ENCODE results near the gene OLFML2B.

OLFML2B gene

GRCh38 chr1:162009501-162010174 lies 14.0 kb downstream of the OLFML2B start:
- H3K36me3 Mint-ChIP-seq, result no peaks in the 10 kb centered on the region
- CTCF ChIA-PET, result no interaction called here
- H3K27ac Mint-ChIP-seq, result no peak overlapping the region
- peaks cover 5% of the 10 kb centered on the region for H3K9me3 Mint-ChIP-seq
- peaks cover 2% of the 10 kb centered on the region for H3K4me1 Mint-ChIP-seq
- H3K27me3 Mint-ChIP-seq, result peaks cover 4% of the 10 kb centered on the region
- no peak for DNase-seq
- no peak overlapping the region for H3K4me3 Mint-ChIP-seq

- H3K27ac Mint-ChIP-seq, result no peak overlapping the region
- no peak for DNase-seq
- H3K27me3 Mint-ChIP-seq, result peaks cover 9% of the 10 kb centered on the region
- peaks cover 5% of the 10 kb centered on the region for H3K9me3 Mint-ChIP-seq
- peaks cover 6% of the 10 kb centered on the region for H3K4me1 Mint-ChIP-seq
- no peak overlapping the region for H3K4me3 Mint-ChIP-seq
- CTCF ChIA-PET, result no interaction called here
- H3K36me3 Mint-ChIP-seq, result no peaks in the 10 kb centered on the region
These were observed 14.9 kb downstream of the OLFML2B start for GRCh38 chr1:162008799-162009198.

- Mint-ChIP-seq H3K4me3 (no peak overlapping the region), H3K4me1 (peaks cover 6% of the 10 kb centered on the region), H3K36me3 (no peaks in the 10 kb centered on the region), H3K27ac (no peak overlapping the region), H3K9me3 (no peaks in the 10 kb centered on the region), H3K27me3 (peaks cover 18% of the 10 kb centered on the region)
- CTCF ChIA-PET, result interaction anchor here (1.7 kb wide), 1 partner anchor 30 kb away, joined by 5 read pairs; no protein-coding TSS in a partner anchor
- no peak for DNase-seq
These were observed 16.2 kb downstream of the OLFML2B start for GRCh38 chr1:162007466-162007865.

GRCh38 chr1:162006081-162006480 lies 17.6 kb downstream of the OLFML2B start:
- H3K9me3 Mint-ChIP-seq, result no peaks in the 10 kb centered on the region
- no peak overlapping the region for H3K4me3 Mint-ChIP-seq
- peaks cover 18% of the 10 kb centered on the region for H3K27me3 Mint-ChIP-seq
- DNase-seq, result no peak
- no peaks in the 10 kb centered on the region for H3K36me3 Mint-ChIP-seq
- H3K4me1 Mint-ChIP-seq, result peaks cover 6% of the 10 kb centered on the region
- peak overlapping the region; percentile 42 for H3K27ac Mint-ChIP-seq
- CTCF ChIA-PET, result interaction anchor here (1.7 kb wide), 1 partner anchor 31 kb away, joined by 5 read pairs; no protein-coding TSS in a partner anchor

- Mint-ChIP-seq H3K4me3 (no peak overlapping the region), H3K9me3 (no peaks in the 10 kb centered on the region), H3K36me3 (no peaks in the 10 kb centered on the region), H3K4me1 (peaks cover 6% of the 10 kb centered on the region), H3K27ac (no peak overlapping the region), H3K27me3 (peaks cover 18% of the 10 kb centered on the region)
- CTCF ChIA-PET, result no interaction called here
- no peak for DNase-seq
These were observed 19.2 kb downstream of the OLFML2B start for GRCh38 chr1:162004441-162004950.

GRCh38 chr1:162003830-162004215 lies 19.8 kb downstream of the OLFML2B start:
- CTCF ChIA-PET, result interaction anchor here (0.7 kb wide), 1 partner anchor 33 kb away, joined by 3 read pairs; no protein-coding TSS in a partner anchor
- no peak for DNase-seq
- H3K27ac Mint-ChIP-seq, result no peak overlapping the region

GRCh38 chr1:162003061-162003829 lies 20.4 kb downstream of the OLFML2B start:
- Mint-ChIP-seq H3K27me3 (peaks cover 18% of the 10 kb centered on the region), H3K4me3 (no peak overlapping the region), H3K27ac (no peak overlapping the region), H3K36me3 (no peaks in the 10 kb centered on the region), H3K4me1 (peaks cover 6% of the 10 kb centered on the region), H3K9me3 (no peaks in the 10 kb centered on the region)
- no peak for DNase-seq
- CTCF ChIA-PET, result interaction anchor here (0.7 kb wide), 1 partner anchor 34 kb away, joined by 3 read pairs; no protein-coding TSS in a partner anchor

More at GRCh38 chr1:162003830-162004215, 19.8 kb downstream of the OLFML2B start:
- Mint-ChIP-seq H3K36me3 (no peaks in the 10 kb centered on the region), H3K4me1 (peaks cover 6% of the 10 kb centered on the region), H3K9me3 (no peaks in the 10 kb centered on the region), H3K27me3 (peaks cover 18% of the 10 kb centered on the region), H3K4me3 (no peak overlapping the region)

GRCh38 chr1:162000053-162000420 lies 23.6 kb downstream of the OLFML2B start:
- H3K27ac Mint-ChIP-seq, result no peak overlapping the region
- H3K27me3 Mint-ChIP-seq, result peaks cover 14% of the 10 kb centered on the region
- no peaks in the 10 kb centered on the region for H3K36me3 Mint-ChIP-seq
- no peak for DNase-seq
- peaks cover 6% of the 10 kb centered on the region for H3K4me1 Mint-ChIP-seq
- H3K9me3 Mint-ChIP-seq, result no peaks in the 10 kb centered on the region
- CTCF ChIA-PET, result no interaction called here
- no peak overlapping the region for H3K4me3 Mint-ChIP-seq

GRCh38 chr1:161999301-162000052 lies 24.2 kb downstream of the OLFML2B start:
- Mint-ChIP-seq H3K4me1 (peaks cover 2% of the 10 kb centered on the region), H3K4me3 (no peak overlapping the region), H3K27ac (no peak overlapping the region), H3K9me3 (no peaks in the 10 kb centered on the region), H3K36me3 (no peaks in the 10 kb centered on the region), H3K27me3 (peaks cover 12% of the 10 kb centered on the region)
- CTCF ChIA-PET, result interaction anchor here (0.8 kb wide), 1 partner anchor 217 kb away, joined by 3 read pairs; no protein-coding TSS in a partner anchor
- DNase-seq, result no peak

- DNase-seq, result no peak
- Mint-ChIP-seq H3K27ac (no peak overlapping the region), H3K36me3 (no peaks in the 10 kb centered on the region), H3K4me1 (no peaks in the 10 kb centered on the region), H3K27me3 (peaks cover 9% of the 10 kb centered on the region), H3K9me3 (no peaks in the 10 kb centered on the region), H3K4me3 (no peak overlapping the region)
- CTCF ChIA-PET, result interaction anchor here (0.8 kb wide), 1 partner anchor 216 kb away, joined by 3 read pairs; no protein-coding TSS in a partner anchor
These were observed 24.9 kb downstream of the OLFML2B start for GRCh38 chr1:161998811-161999210.

GRCh38 chr1:161997152-161997551 lies 26.5 kb downstream of the OLFML2B start:
- H3K9me3 Mint-ChIP-seq, result no peaks in the 10 kb centered on the region
- DNase-seq, result no peak
- no peak overlapping the region for H3K27ac Mint-ChIP-seq
- H3K36me3 Mint-ChIP-seq, result no peaks in the 10 kb centered on the region
- no peak overlapping the region for H3K4me3 Mint-ChIP-seq
- H3K4me1 Mint-ChIP-seq, result no peaks in the 10 kb centered on the region
- no peaks in the 10 kb centered on the region for H3K27me3 Mint-ChIP-seq
- CTCF ChIA-PET, result interaction anchor here (1.4 kb wide), 1 partner anchor 9 kb away, joined by 3 read pairs; no protein-coding TSS in a partner anchor

- Mint-ChIP-seq H3K27ac (no peak overlapping the region), H3K4me1 (no peaks in the 10 kb centered on the region), H3K4me3 (no peak overlapping the region), H3K27me3 (no peaks in the 10 kb centered on the region), H3K36me3 (no peaks in the 10 kb centered on the region), H3K9me3 (no peaks in the 10 kb centered on the region)
- no peak for DNase-seq
- CTCF ChIA-PET, result interaction anchor here (3.5 kb wide), 1 partner anchor 202 kb away, joined by 11 read pairs; no protein-coding TSS in a partner anchor
These were observed 29.4 kb downstream of the OLFML2B start for GRCh38 chr1:161994175-161994668.

- Mint-ChIP-seq H3K4me1 (no peaks in the 10 kb centered on the region), H3K4me3 (no peak overlapping the region), H3K36me3 (no peaks in the 10 kb centered on the region), H3K27ac (no peak overlapping the region), H3K9me3 (no peaks in the 10 kb centered on the region), H3K27me3 (peaks cover 2% of the 10 kb centered on the region)
- CTCF ChIA-PET, result interaction anchor here (3.5 kb wide), 1 partner anchor 201 kb away, joined by 11 read pairs; no protein-coding TSS in a partner anchor
- no peak for DNase-seq
These were observed 30.1 kb downstream of the OLFML2B start for GRCh38 chr1:161993576-161993975.

- Mint-ChIP-seq H3K9me3 (peaks cover 7% of the 10 kb centered on the region), H3K27me3 (peaks cover 4% of the 10 kb centered on the region), H3K27ac (no peak overlapping the region), H3K36me3 (no peaks in the 10 kb centered on the region), H3K4me3 (no peak overlapping the region), H3K4me1 (no peaks in the 10 kb centered on the region)
- CTCF ChIA-PET, result no interaction called here
- DNase-seq, result no peak
These were observed 33.9 kb downstream of the OLFML2B start for GRCh38 chr1:161989786-161990185.

Data from activated naive CD4-positive, alpha-beta T cell treated with anti-CD3 and anti-CD28 coated beads, Interleukin-2, amount 10 ng/mL, durations not matched to agents 7 days and 5 days (primary cell).